HCT116 (cell line): ENCODE data around the gene GPR62. TPM values are rescaled to one million over a fixed set of nuclear protein-coding genes. Genes with fewer than 3 reads are reported as not detected.

ENCODE experiments used
- ATAC-seq: fragments of 200-7000 bp; cut with Tn5 transposase; 2 replicates; pipeline ENCODE4 v1.9.1; 2020; ENCODE audit warnings: mild to moderate bottlenecking, moderate library complexity
- BruUV-seq: library from RNA; stranded (reverse); fragments of 400-500 nt; replicated peaks from 2 replicates; lab custom pipeline; 2021; lab: Mats Ljungman, UMichigan
- CTCF ChIA-PET: fragments of 300-600 bp; sonication (Branson Sonifier 250); formaldehyde crosslinking; loops from one replicate; lab custom pipeline; 2021; ENCODE audit warnings: antibody characterized with exemption; lab: Charles Lee
- POLR2A ChIA-PET: fragments of 300-600, 350-600 bp; sonication (Branson Sonifier 250); formaldehyde crosslinking; loops from one replicate; lab custom pipeline; 2021; ENCODE audit warnings: antibody characterized with exemption; lab: Charles Lee
- RAD21 ChIA-PET, 2 experiments: fragments of 300-600 bp; sonication (Branson Sonifier 250); formaldehyde crosslinking; loops; one replicate each; lab custom pipeline; 2023; ENCODE audit warnings: low total read pairs in 2 of 2; ENCODE audit not compliant: uncharacterized antibody in 2 of 2, unreplicated experiment in 2 of 2, low non-redundant PET in 1 of 2; lab: Charles Lee
- DNase-seq: peaks from one replicate; pipeline ENCODE4 v3.0.0-alpha.2; 2010; ENCODE audit warnings: low read depth, low spot score
- H2AFZ ChIP-seq: fragments of 200-600 bp; shearing (Covaris generic), sonication (generic); 2 replicates; pipeline ENCODE4 v1.6.1; 2017; ENCODE audit warnings: low read depth, mixed run types, mixed read lengths, antibody characterized with exemption, low read length; ENCODE audit not compliant: poor library complexity, severe bottlenecking
- H3K27ac ChIP-seq: 2 replicates; pipeline ENCODE4 v1.5.1; 2012; ENCODE audit warnings: low read depth, low read length
- H3K27me3 ChIP-seq: fragments of 200-600 bp; sonication (generic); 2 replicates; pipeline ENCODE4 v1.6.1; 2016; ENCODE audit warnings: mixed run types, low read length, mixed read lengths; ENCODE audit not compliant: insufficient read depth
- H3K36me3 ChIP-seq, 2 experiments: fragments of 200-500 bp in 1 of 2; fragments of 200-600 bp in 1 of 2; sonication (Bioruptor generic) in 1 of 2; sonication (generic) in 1 of 2; 2 replicates each; pipeline versions ENCODE4 v1.5.1 to v1.6.1; 2014 to 2016; ENCODE audit warnings: low read length in 2 of 2, inconsistent platforms in 1 of 2, mixed read lengths in 1 of 2, mixed run types in 1 of 2; ENCODE audit not compliant: insufficient read depth in 2 of 2, control insufficient read depth in 1 of 2
- H3K4me1 ChIP-seq, 2 experiments: fragments of 200-600 bp in 1 of 2; sonication (generic) in 1 of 2; 2 replicates each; pipeline versions ENCODE4 v1.5.1 to v1.6.1; 2012 to 2017; ENCODE audit warnings: low read length in 2 of 2, inconsistent platforms in 1 of 2, mild to moderate bottlenecking in 1 of 2, mixed read lengths in 1 of 2, mixed run types in 1 of 2, moderate library complexity in 1 of 2; ENCODE audit not compliant: insufficient read depth in 2 of 2, control insufficient read depth in 1 of 2
- H3K4me2 ChIP-seq: fragments of 200-600 bp; sonication (generic); 2 replicates; pipeline ENCODE4 v1.6.1; 2017; ENCODE audit warnings: mixed run types, low read length, mixed read lengths
- H3K4me3 ChIP-seq, 2 experiments: fragments of 200-600 bp in 1 of 2; sonication (generic) in 1 of 2; replicated peaks in 1 of 2; 2 replicates each; pipeline ENCODE4 v1.5.1; 2011 to 2016; ENCODE audit warnings: low read length in 2 of 2, control low read depth in 1 of 2, low read depth in 1 of 2, mild to moderate bottlenecking in 1 of 2, mixed read lengths in 1 of 2, mixed run types in 1 of 2
- H3K79me2 ChIP-seq: fragments of 200-600 bp; sonication (generic); 2 replicates; pipeline ENCODE4 v1.6.1; 2017; ENCODE audit warnings: mild to moderate bottlenecking, mixed run types, low read length, moderate library complexity, mixed read lengths; ENCODE audit not compliant: insufficient read depth
- H3K9ac ChIP-seq: fragments of 200-600 bp; sonication (generic); 2 replicates; pipeline ENCODE4 v1.6.1; 2016; ENCODE audit warnings: low read length, mixed read lengths
- H3K9me2 ChIP-seq: fragments of 200-600 bp; sonication (generic), shearing (Covaris generic); 2 replicates; pipeline ENCODE4 v1.6.1; 2017; ENCODE audit warnings: mixed run types, mild to moderate bottlenecking, moderate library complexity; ENCODE audit not compliant: insufficient read depth
- H3K9me3 ChIP-seq, 2 experiments: fragments of 200-500 bp in 1 of 2; fragments of 200-600 bp in 1 of 2; sonication (Bioruptor generic) in 1 of 2; sonication (generic) in 1 of 2; 2 replicates each; pipeline ENCODE4 v1.6.1; 2014 to 2017; ENCODE audit warnings: low read length in 2 of 2, mixed read lengths in 2 of 2, inconsistent platforms in 1 of 2, low read depth in 1 of 2, mild to moderate bottlenecking in 1 of 2, mixed run types in 1 of 2, moderate library complexity in 1 of 2; ENCODE audit not compliant: control insufficient read depth in 1 of 2, insufficient read depth in 1 of 2
- H4K20me1 ChIP-seq: fragments of 200-600 bp; sonication (generic), shearing (Covaris generic); 2 replicates; pipeline ENCODE4 v1.6.1; 2017; ENCODE audit warnings: mixed run types, mild to moderate bottlenecking, moderate library complexity; ENCODE audit not compliant: insufficient read depth
- CEBPB ChIP-seq: IDR thresholded peaks from 2 replicates; pipeline ENCODE4 v1.6.1; 2012; ENCODE audit warnings: low read depth
- ELF1 ChIP-seq: IDR thresholded peaks from 2 replicates; pipeline ENCODE4 v1.6.1; 2012; ENCODE audit warnings: low read depth, borderline replicate concordance
- FOSL1 ChIP-seq: IDR thresholded peaks from 2 replicates; pipeline ENCODE4 v1.6.1; 2012; ENCODE audit warnings: low read depth
- RAD21 ChIP-seq: IDR thresholded peaks from 2 replicates; pipeline ENCODE4 v1.6.1; 2012; ENCODE audit warnings: low read depth, mild to moderate bottlenecking
- ZNF274 ChIP-seq: fragments of 200-500 bp; sonication (Bioruptor generic); IDR thresholded peaks from 2 replicates; pipeline ENCODE4 v1.6.1; 2014; ENCODE audit warnings: mild to moderate bottlenecking, low read depth, low read length, inconsistent platforms
- intact Hi-C: fragments of 100-400 bp; cut with micrococcal nuclease; formaldehyde crosslinking; loops from 2 replicates; pipeline ENCODE4 v1.10.0; 2022
- total RNA-seq: library from RNA; stranded (reverse); gene quantifications from one replicate; pipeline ENCODE4 v1.2.1, GENCODE V29; 2021; ENCODE audit not compliant: unreplicated experiment
- TF ChIP-seq, protein P1 (sequence below): IDR thresholded peaks from 2 replicates; pipeline ENCODE4 v1.6.1; 2011; ENCODE audit warnings: mild to moderate bottlenecking, low read length, moderate library complexity; ENCODE audit not compliant: insufficient replicate concordance; ENCODE audit errors: extremely low read depth
- TF ChIP-seq, protein P2 (sequence below), 3 experiments: fragments of 200-600 bp in 1 of 3; sonication (generic) in 1 of 3; IDR thresholded peaks in 2 of 3; conservative IDR thresholded peaks in 1 of 3; 2 replicates each; pipeline ENCODE4 v1.5.1; 2012 to 2017; ENCODE audit warnings: low read depth in 2 of 3, low read length in 2 of 3, antibody characterized with exemption in 1 of 3, borderline replicate concordance in 1 of 3, control low read depth in 1 of 3, mild to moderate bottlenecking in 1 of 3, mixed read lengths in 1 of 3, mixed run types in 1 of 3, moderate library complexity in 1 of 3; ENCODE audit not compliant: insufficient read depth in 1 of 3
- TF ChIP-seq, protein P3 (sequence below): IDR thresholded peaks from 2 replicates; pipeline ENCODE4 v1.6.1; 2012; ENCODE audit warnings: low read depth

The GPR62 gene
- total RNA-seq, 1 experiment from 2014 or later, result not detected

DNA sequence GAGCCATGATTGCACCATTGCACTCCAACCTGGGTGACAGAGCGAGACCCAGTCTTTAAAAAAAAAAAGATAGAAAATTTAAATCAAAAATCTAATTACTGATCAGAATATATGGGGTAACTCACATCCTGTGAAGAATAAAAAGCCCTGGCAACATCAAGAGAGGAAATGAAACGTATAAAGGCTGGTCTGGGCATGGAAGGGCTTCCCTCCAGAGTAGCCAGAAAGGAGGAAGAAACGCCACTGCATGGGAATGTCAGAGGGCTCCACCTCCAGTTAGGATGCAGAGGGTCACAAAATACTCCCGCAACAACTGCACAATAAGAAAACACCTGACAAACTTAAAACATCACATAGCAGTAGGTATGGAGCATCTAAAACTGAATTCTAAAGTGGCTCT is 47.2 kb upstream of the GPR62 start:
- Histone ChIP-seq H2AFZ (no peak overlapping the region), H3K27me3 (no peaks in the 10 kb centered on the region), H3K27ac (no peak overlapping the region), H3K4me2 (no peak overlapping the region), H3K4me3 (no peak overlapping the region), H3K9ac (no peak overlapping the region)
- POLR2A ChIA-PET, result interaction anchor here (0.6 kb wide), 1 partner anchor 19 kb away, joined by 6 read pairs; no protein-coding TSS in a partner anchor
- intact Hi-C loops, result no loop called here
- CTCF ChIA-PET, result no interaction called here
- ATAC-seq, result no peak
- RAD21 ChIA-PET, result no interaction called here
- TF ChIP-seq, protein P1, sequence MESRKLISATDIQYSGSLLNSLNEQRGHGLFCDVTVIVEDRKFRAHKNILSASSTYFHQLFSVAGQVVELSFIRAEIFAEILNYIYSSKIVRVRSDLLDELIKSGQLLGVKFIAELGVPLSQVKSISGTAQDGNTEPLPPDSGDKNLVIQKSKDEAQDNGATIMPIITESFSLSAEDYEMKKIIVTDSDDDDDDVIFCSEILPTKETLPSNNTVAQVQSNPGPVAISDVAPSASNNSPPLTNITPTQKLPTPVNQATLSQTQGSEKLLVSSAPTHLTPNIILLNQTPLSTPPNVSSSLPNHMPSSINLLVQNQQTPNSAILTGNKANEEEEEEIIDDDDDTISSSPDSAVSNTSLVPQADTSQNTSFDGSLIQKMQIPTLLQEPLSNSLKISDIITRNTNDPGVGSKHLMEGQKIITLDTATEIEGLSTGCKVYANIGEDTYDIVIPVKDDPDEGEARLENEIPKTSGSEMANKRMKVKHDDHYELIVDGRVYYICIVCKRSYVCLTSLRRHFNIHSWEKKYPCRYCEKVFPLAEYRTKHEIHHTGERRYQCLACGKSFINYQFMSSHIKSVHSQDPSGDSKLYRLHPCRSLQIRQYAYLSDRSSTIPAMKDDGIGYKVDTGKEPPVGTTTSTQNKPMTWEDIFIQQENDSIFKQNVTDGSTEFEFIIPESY, result no peak
- no peak for TF ChIP-seq FOSL1
- TF ChIP-seq, all 23 proteins: peak for 0
- Histone ChIP-seq H3K9me2 (no peaks in the 10 kb centered on the region), H3K79me2 (no peaks in the 10 kb centered on the region), H3K9me3 (peaks cover 3 to 8% of the 10 kb centered on the region in 2 experiments; a peak in 1 of 4 replicates), H3K4me1 (peaks cover 0 to 6% of the 10 kb centered on the region in 2 experiments; a peak in 2 of 4 replicates), H3K36me3 (no peaks in the 10 kb centered on the region), H4K20me1 (no peaks in the 10 kb centered on the region)
- BruUV-seq, result no TSS peak
- DNase-seq, result no peak

DNA sequence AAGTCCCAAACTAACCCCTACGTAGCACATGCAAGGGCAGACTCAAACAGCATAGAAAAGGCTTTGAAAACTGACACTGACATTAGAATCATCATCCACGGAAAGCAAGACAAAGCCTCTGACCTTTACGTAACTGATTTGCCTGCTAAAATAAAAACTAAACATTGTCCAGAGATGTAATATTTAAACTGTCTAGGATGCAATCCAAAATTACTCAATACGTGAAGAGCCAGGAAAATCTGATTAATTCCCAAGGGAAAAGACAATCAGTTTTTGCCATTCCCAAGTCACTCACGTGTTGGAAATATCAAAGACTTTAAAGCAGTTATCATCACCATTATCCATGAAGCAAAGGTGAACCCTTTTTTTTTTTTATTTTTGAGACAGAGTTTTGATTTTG is 38.8 kb upstream of the GPR62 start:
- Histone ChIP-seq H3K79me2 (no peaks in the 10 kb centered on the region), H3K27ac (no peak overlapping the region), H3K9me3 (no peaks in the 10 kb centered on the region), H2AFZ (no peak overlapping the region), H3K9ac (no peak overlapping the region), H4K20me1 (no peaks in the 10 kb centered on the region), H3K27me3 (no peaks in the 10 kb centered on the region), H3K4me1 (no peaks in the 10 kb centered on the region), H3K4me3 (no peak overlapping the region), H3K36me3 (no peaks in the 10 kb centered on the region), H3K9me2 (no peaks in the 10 kb centered on the region), H3K4me2 (no peak overlapping the region)
- RAD21 ChIA-PET, result no interaction called here
- ATAC-seq, result no peak
- POLR2A ChIA-PET, result no interaction called here
- no peak for DNase-seq
- TF ChIP-seq ZNF274, result no peak
- TF ChIP-seq RAD21, result no peak
- no peak for TF ChIP-seq CEBPB
- TF ChIP-seq, protein P2, sequence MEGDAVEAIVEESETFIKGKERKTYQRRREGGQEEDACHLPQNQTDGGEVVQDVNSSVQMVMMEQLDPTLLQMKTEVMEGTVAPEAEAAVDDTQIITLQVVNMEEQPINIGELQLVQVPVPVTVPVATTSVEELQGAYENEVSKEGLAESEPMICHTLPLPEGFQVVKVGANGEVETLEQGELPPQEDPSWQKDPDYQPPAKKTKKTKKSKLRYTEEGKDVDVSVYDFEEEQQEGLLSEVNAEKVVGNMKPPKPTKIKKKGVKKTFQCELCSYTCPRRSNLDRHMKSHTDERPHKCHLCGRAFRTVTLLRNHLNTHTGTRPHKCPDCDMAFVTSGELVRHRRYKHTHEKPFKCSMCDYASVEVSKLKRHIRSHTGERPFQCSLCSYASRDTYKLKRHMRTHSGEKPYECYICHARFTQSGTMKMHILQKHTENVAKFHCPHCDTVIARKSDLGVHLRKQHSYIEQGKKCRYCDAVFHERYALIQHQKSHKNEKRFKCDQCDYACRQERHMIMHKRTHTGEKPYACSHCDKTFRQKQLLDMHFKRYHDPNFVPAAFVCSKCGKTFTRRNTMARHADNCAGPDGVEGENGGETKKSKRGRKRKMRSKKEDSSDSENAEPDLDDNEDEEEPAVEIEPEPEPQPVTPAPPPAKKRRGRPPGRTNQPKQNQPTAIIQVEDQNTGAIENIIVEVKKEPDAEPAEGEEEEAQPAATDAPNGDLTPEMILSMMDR (IDR thresholded peaks at IDR 0.05 in 2 of 3, conservative IDR thresholded peaks at IDR 0.05 in 1 of 3; ENCODE audit: borderline replicate concordance in 1 of 3, insufficient read depth in 1 of 3, low read depth in 2 of 3, low read length in 2 of 3), result no peak
- TF ChIP-seq, protein P3, sequence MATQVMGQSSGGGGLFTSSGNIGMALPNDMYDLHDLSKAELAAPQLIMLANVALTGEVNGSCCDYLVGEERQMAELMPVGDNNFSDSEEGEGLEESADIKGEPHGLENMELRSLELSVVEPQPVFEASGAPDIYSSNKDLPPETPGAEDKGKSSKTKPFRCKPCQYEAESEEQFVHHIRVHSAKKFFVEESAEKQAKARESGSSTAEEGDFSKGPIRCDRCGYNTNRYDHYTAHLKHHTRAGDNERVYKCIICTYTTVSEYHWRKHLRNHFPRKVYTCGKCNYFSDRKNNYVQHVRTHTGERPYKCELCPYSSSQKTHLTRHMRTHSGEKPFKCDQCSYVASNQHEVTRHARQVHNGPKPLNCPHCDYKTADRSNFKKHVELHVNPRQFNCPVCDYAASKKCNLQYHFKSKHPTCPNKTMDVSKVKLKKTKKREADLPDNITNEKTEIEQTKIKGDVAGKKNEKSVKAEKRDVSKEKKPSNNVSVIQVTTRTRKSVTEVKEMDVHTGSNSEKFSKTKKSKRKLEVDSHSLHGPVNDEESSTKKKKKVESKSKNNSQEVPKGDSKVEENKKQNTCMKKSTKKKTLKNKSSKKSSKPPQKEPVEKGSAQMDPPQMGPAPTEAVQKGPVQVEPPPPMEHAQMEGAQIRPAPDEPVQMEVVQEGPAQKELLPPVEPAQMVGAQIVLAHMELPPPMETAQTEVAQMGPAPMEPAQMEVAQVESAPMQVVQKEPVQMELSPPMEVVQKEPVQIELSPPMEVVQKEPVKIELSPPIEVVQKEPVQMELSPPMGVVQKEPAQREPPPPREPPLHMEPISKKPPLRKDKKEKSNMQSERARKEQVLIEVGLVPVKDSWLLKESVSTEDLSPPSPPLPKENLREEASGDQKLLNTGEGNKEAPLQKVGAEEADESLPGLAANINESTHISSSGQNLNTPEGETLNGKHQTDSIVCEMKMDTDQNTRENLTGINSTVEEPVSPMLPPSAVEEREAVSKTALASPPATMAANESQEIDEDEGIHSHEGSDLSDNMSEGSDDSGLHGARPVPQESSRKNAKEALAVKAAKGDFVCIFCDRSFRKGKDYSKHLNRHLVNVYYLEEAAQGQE, result no peak
- TF ChIP-seq ELF1, result no peak
- TF ChIP-seq, protein P1, result no peak
- intact Hi-C loops, result no loop called here
- BruUV-seq, result no TSS peak
- CTCF ChIA-PET, result no interaction called here
